AG10803 (cell line): Measurements from ENCODE around the gene CNKSR2.

Experiments
- DNase-seq: peaks from one replicate; pipeline ENCODE4 v3.0.0; 2010; ENCODE audit warnings: low read depth
- H3K4me3 ChIP-seq: 2 replicates; pipeline ENCODE4 v1.5.1; 2011; ENCODE audit warnings: mild to moderate bottlenecking, low read length, control low read depth
- CTCF ChIP-seq: conservative IDR thresholded peaks from 2 replicates; pipeline ENCODE4 v1.5.1; 2011; ENCODE audit warnings: mild to moderate bottlenecking, low read length, control low read depth, inconsistent platforms

CNKSR2 gene

GRCh38 chrX:21374994-21375707 lies 933 bp downstream of the CNKSR2 start:
- no peak for DNase-seq
- peak overlapping the region; percentile 52 for H3K4me3 ChIP-seq
- TF ChIP-seq CTCF, result no peak

GRCh38 chrX:21375708-21376009 lies 1.4 kb downstream of the CNKSR2 start:
- no peak overlapping the region for H3K4me3 ChIP-seq
- no peak for DNase-seq
- TF ChIP-seq CTCF, result no peak

GRCh38 chrX:21376636-21377035 lies 2.4 kb downstream of the CNKSR2 start:
- no peak for TF ChIP-seq CTCF
- no peak for DNase-seq
- no peak overlapping the region for H3K4me3 ChIP-seq

DNA sequence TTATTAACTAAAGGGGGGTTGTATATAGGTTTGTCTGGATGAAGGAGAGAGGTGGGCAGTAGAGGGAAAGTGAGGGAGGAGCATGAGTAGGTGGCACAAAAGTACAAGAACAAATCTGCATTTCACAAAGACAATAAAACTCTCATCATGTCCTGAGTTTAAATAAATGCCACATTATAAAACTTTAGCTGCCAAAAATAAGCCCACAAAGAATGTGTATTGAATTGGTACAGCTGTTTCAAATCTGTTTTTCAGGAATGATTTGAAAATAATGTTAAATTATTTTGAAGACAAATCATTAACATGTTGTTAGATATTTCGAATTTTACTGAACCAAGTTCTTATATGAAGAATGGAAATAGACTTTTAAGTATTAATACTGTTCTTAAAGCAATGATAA lies 5.8 kb downstream of the CNKSR2 start:
- H3K4me3 ChIP-seq, result no peak overlapping the region
- TF ChIP-seq CTCF, result no peak
- DNase-seq, result peak; percentile 11

GRCh38 chrX:21382715-21383114 lies 8.5 kb downstream of the CNKSR2 start:
- H3K4me3 ChIP-seq, result no peak overlapping the region
- peak; percentile 40 for TF ChIP-seq CTCF
- no peak for DNase-seq

- TF ChIP-seq CTCF, result no peak
- DNase-seq, result no peak
- H3K4me3 ChIP-seq, result no peak overlapping the region
Observed at GRCh38 chrX:21383546-21383945, 9.3 kb downstream of the CNKSR2 start.

DNA sequence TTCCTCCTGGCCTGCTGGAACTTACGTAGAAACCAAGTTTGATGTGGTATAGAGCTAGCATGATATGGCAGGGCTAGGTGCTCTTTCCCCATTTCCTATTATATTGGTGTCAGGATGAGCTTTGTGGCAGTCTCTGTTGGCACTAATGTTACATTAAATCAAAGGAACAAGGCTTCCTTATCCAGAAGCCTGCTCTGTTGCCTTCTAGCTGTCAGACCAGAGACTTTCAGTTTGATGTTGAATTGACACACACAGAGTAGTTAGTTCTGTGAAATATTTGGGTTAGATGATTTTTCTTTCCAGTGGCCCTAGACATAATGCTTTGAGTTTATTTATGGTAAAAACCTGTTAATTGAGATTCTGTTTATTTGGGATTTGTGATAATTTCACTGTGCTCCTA lies 10.0 kb downstream of the CNKSR2 start:
- H3K4me3 ChIP-seq, result no peak overlapping the region
- DNase-seq, result no peak

More for the DNA sequence above, 10.0 kb downstream of the CNKSR2 start:
- TF ChIP-seq CTCF, result no peak
